Kidney (tissue), 14 donors: Measurements from ENCODE around the gene VPS18. TPM values are rescaled to one million over a fixed set of nuclear protein-coding genes. Genes with fewer than 3 reads are reported as not detected.

Experiments
- DNase-seq, 5 donors: peaks; one replicate each; pipeline ENCODE4 v3.0.0-alpha.2; 2013 to 2020
- FAIRE-seq: peaks from 2 replicates; lab custom pipeline; 2012; peaks lifted over from hg19 to GRCh38; lab: Jason Lieb, UNC
- H3K27ac ChIP-seq, 2 donors: one replicate each; pipeline ENCODE4 v1.7.0; 2013; ENCODE audit warnings: low read depth in 2 of 2, low read length in 2 of 2, inconsistent platforms in 1 of 2
- H3K27me3 ChIP-seq: one replicate; pipeline ENCODE4 v1.7.1; 2013; ENCODE audit warnings: low read length, inconsistent platforms; ENCODE audit not compliant: control insufficient read depth, insufficient read depth
- H3K36me3 ChIP-seq, 3 donors: one replicate each; pipeline versions ENCODE4 v1.7.0 to v1.7.1; 2013; ENCODE audit warnings: low read length in 3 of 3, control low read depth in 1 of 3, inconsistent platforms in 1 of 3; ENCODE audit not compliant: insufficient read depth in 3 of 3, control insufficient read depth in 2 of 3
- H3K4me1 ChIP-seq, 3 donors: one replicate each; pipeline versions ENCODE4 v1.7.0 to v1.7.1; 2013; ENCODE audit warnings: low read length in 3 of 3, inconsistent platforms in 1 of 3, low read depth in 1 of 3; ENCODE audit not compliant: control insufficient read depth in 2 of 3, insufficient read depth in 2 of 3
- H3K4me3 ChIP-seq, 3 donors: one replicate each; pipeline versions ENCODE4 v1.7.0 to v1.8.1; 2013; ENCODE audit warnings: low read length in 3 of 3, control low read depth in 1 of 3, inconsistent platforms in 1 of 3
- H3K9ac ChIP-seq, 3 donors: one replicate each; pipeline versions ENCODE4 v1.7.0 to v1.7.1; 2013; ENCODE audit warnings: low read length in 3 of 3, control low read depth in 1 of 3, inconsistent platforms in 1 of 3
- H3K9me3 ChIP-seq, 3 donors: one replicate each; pipeline versions ENCODE4 v1.7.0 to v1.7.1; 2013; ENCODE audit warnings: low read length in 3 of 3, control low read depth in 1 of 3, inconsistent platforms in 1 of 3; ENCODE audit not compliant: control insufficient read depth in 2 of 3, insufficient read depth in 1 of 3
- intact Hi-C: fragments of 100-400 bp; cut with DNase I; formaldehyde crosslinking; loops from one replicate; pipeline ENCODE4 v1.11.1; 2022
- polyA plus RNA-seq: library from polyadenylated mRNA; stranded (reverse); fragments of 350-450 nt; fragmentation: Illumina TruSeq; extraction: RNeasy Lipid Tissue Mini Kit (QIAGEN cat#74804); gene quantifications from one replicate; pipeline ENCODE4 v1.2.3, GENCODE V29; 2014; ENCODE audit warnings: low read depth, low replicate concordance; ENCODE audit not compliant: insufficient read depth
- total RNA-seq: library from RNA; stranded (reverse); fragmentation: NEBNext Ultra II Directional; extraction: Animal tissue kit (Norgen Biotek cat#: 25700); gene quantifications from one replicate; pipeline ENCODE4 v1.2.1, GENCODE V29; 2021
- TF ChIP-seq, protein P1 (sequence below): IDR thresholded peaks from 3 replicates; pipeline ENCODE4 v1.5.1; 2012; ENCODE audit warnings: mild to moderate bottlenecking, moderate library complexity, borderline replicate concordance; ENCODE audit not compliant: insufficient read depth; ENCODE audit errors: extremely low read depth
- donor health status: control.
- donor health status: control.
- donor health status: control.
- donor health status: control.
- donor health status: control.
- donor health status: DM: yes; HTN: yes; CAD: no.
- donor health status: Normal renal cell carcinoma (clear cell type).

Gene VPS18
- total and polyA plus RNA-seq, 2 donors from 2014 or later: 21.9 to 28.1 TPM

DNA sequence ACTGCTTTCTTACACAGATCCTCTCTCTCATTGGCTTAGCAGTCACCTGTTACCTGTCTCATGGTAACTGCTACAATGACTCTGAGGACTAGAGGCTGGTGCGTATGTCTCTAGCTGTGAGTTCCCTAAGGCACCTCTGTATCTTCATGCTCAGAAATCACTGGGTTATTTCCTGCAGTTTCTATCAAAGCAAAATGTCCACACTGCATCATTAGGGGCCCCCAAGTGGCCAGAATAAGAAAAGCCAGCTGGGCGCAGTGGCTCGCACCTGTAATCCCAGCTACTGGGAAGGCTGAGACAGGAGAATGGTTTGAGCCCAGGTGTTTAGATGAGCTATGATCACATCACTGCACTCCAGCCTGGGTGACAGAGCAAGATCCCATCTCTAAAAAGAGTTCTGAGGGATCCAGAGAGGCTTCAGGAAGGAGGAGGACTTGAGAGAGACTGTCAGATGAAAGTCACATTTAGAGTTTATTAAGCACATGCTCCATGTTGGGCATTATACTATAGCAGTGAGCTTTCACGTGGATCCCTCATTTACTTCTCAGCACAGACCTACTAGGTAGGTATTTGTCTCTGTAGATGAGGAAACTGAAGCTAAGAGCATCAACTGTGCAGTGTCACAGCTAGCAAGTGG lies 2.3 kb upstream of the VPS18 start:
- peaks cover 0 to 18% (median 11%) of the 10 kb centered on the region in 3 donors for H3K4me1 ChIP-seq
- H3K9ac ChIP-seq: no peak overlapping the region
- H3K27me3 ChIP-seq: no peaks in the 10 kb centered on the region
- intact Hi-C loops: no loop called here
- DNase-seq: peak in 4 of 5 donors; percentile 49 to 73 (median 64)
- H3K4me3 ChIP-seq: no peak overlapping the region
- TF ChIP-seq, protein P1, sequence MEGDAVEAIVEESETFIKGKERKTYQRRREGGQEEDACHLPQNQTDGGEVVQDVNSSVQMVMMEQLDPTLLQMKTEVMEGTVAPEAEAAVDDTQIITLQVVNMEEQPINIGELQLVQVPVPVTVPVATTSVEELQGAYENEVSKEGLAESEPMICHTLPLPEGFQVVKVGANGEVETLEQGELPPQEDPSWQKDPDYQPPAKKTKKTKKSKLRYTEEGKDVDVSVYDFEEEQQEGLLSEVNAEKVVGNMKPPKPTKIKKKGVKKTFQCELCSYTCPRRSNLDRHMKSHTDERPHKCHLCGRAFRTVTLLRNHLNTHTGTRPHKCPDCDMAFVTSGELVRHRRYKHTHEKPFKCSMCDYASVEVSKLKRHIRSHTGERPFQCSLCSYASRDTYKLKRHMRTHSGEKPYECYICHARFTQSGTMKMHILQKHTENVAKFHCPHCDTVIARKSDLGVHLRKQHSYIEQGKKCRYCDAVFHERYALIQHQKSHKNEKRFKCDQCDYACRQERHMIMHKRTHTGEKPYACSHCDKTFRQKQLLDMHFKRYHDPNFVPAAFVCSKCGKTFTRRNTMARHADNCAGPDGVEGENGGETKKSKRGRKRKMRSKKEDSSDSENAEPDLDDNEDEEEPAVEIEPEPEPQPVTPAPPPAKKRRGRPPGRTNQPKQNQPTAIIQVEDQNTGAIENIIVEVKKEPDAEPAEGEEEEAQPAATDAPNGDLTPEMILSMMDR: peak; percentile 61
- no peaks in the 10 kb centered on the region for H3K9me3 ChIP-seq
- no peak for FAIRE-seq
- no peak overlapping the region for H3K27ac ChIP-seq
- H3K36me3 ChIP-seq: peaks cover 0 to 4% (median 4%) of the 10 kb centered on the region in 3 donors

- TF ChIP-seq, protein P1: no peak
- H3K36me3 ChIP-seq: peaks cover under 1 to 4% (median 4%) of the 10 kb centered on the region in 3 donors
- FAIRE-seq (no peak), DNase-seq (no peak)
- peaks cover 0 to 18% (median 11%) of the 10 kb centered on the region in 3 donors for H3K4me1 ChIP-seq
- no peaks in the 10 kb centered on the region for H3K9me3 ChIP-seq
- no peak overlapping the region for H3K4me3 ChIP-seq
- intact Hi-C loops: no loop called here
- no peaks in the 10 kb centered on the region for H3K27me3 ChIP-seq
- H3K27ac ChIP-seq: no peak overlapping the region
- H3K9ac ChIP-seq: no peak overlapping the region
Measured at GRCh38 chr15:40892447-40893012, 1.7 kb upstream of the VPS18 start.

GRCh38 chr15:40893019-40893670 lies 1.1 kb upstream of the VPS18 start:
- FAIRE-seq (no peak), DNase-seq (peak in 2 of 5 donors; percentile 66 to 84)
- Histone ChIP-seq H3K9ac (no peak overlapping the region), H3K9me3 (no peaks in the 10 kb centered on the region), H3K27ac (no peak overlapping the region), H3K4me3 (peak overlapping the region in 1 of 3 donors; percentile 65), H3K36me3 (peaks cover 2 to 4% (median 4%) of the 10 kb centered on the region in 3 donors), H3K27me3 (no peaks in the 10 kb centered on the region), H3K4me1 (peaks cover 0 to 18% (median 11%) of the 10 kb centered on the region in 3 donors)
- TF ChIP-seq, protein P1: no peak
- intact Hi-C loops: no loop called here
